A549 (cell line): ENCODE measurements around the gene TGM3.

Experiments
- ESRRA ChIP-seq: fragments of 150-350 bp; IDR thresholded peaks from 2 replicates; pipeline ENCODE4 v1.6.1; 2014; ENCODE audit warnings: mild to moderate bottlenecking, low read length, borderline replicate concordance
- NR3C1 ChIP-seq: fragments of >200 bp; sonication (Bioruptor Twin); formaldehyde crosslinking; IDR thresholded peaks from 3 replicates; pipeline ENCODE4 v1.6.1; 2017
- PHF8 ChIP-seq: fragments of 200-600 bp; sonication (generic); IDR thresholded peaks from 2 replicates; pipeline ENCODE4 v1.6.1; 2016; ENCODE audit warnings: low read depth, mild to moderate bottlenecking, antibody characterized with exemption, moderate library complexity, borderline replicate concordance
- POLR2AphosphoS2 ChIP-seq: conservative IDR thresholded peaks from 2 replicates; pipeline ENCODE4 v1.6.1; 2012; ENCODE audit warnings: low read length, improper control_type of control experiment, inconsistent platforms
- TF ChIP-seq, protein P1 (sequence below): fragments of >200 bp; sonication (Bioruptor Twin); formaldehyde crosslinking; IDR thresholded peaks from 3 replicates; pipeline ENCODE4 v1.5.1; 2016
- TF ChIP-seq, protein P2 (sequence below): fragments of 250-450 bp; sonication (Bioruptor Pico); IDR thresholded peaks from 2 replicates; pipeline ENCODE4 v1.5.0; 2020; ENCODE audit warnings: low read depth, mild to moderate bottlenecking, moderate library complexity
- TF ChIP-seq, protein P3 (sequence below): fragments of 200-600 bp; sonication (generic); IDR thresholded peaks from 2 replicates; pipeline ENCODE4 v1.6.1; 2016; ENCODE audit warnings: antibody characterized with exemption, mild to moderate bottlenecking, moderate library complexity

DNA sequence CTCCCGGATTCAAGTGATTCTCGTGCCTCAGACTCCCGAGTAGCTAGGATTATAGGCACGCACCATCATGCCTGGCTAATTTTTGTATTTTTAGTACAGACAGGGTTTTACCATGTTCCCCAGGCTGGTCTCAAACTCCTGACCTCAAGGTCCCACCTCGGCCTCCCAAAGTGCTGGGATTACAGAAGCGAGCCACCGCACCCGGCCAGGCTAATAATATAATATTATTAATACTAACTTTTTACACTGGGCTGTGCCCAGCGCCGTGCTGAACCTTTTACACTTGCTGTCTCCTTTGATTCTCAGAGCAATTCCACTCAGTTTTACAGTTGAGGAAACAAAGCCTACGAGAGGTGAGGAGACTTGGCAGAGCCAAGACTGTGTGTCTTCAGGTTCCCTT is 2.3 kb upstream of the TGM3 start:
- TF ChIP-seq, protein P1, sequence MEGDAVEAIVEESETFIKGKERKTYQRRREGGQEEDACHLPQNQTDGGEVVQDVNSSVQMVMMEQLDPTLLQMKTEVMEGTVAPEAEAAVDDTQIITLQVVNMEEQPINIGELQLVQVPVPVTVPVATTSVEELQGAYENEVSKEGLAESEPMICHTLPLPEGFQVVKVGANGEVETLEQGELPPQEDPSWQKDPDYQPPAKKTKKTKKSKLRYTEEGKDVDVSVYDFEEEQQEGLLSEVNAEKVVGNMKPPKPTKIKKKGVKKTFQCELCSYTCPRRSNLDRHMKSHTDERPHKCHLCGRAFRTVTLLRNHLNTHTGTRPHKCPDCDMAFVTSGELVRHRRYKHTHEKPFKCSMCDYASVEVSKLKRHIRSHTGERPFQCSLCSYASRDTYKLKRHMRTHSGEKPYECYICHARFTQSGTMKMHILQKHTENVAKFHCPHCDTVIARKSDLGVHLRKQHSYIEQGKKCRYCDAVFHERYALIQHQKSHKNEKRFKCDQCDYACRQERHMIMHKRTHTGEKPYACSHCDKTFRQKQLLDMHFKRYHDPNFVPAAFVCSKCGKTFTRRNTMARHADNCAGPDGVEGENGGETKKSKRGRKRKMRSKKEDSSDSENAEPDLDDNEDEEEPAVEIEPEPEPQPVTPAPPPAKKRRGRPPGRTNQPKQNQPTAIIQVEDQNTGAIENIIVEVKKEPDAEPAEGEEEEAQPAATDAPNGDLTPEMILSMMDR = no peak
- TF ChIP-seq PHF8 = no peak
- TF ChIP-seq NR3C1 = no peak
- no peak for TF ChIP-seq ESRRA
- TF ChIP-seq POLR2AphosphoS2 = no peak
- TF ChIP-seq, protein P2, sequence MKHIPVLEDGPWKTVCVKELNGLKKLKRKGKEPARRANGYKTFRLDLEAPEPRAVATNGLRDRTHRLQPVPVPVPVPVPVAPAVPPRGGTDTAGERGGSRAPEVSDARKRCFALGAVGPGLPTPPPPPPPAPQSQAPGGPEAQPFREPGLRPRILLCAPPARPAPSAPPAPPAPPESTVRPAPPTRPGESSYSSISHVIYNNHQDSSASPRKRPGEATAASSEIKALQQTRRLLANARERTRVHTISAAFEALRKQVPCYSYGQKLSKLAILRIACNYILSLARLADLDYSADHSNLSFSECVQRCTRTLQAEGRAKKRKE = no peak
- TF ChIP-seq, protein P3, sequence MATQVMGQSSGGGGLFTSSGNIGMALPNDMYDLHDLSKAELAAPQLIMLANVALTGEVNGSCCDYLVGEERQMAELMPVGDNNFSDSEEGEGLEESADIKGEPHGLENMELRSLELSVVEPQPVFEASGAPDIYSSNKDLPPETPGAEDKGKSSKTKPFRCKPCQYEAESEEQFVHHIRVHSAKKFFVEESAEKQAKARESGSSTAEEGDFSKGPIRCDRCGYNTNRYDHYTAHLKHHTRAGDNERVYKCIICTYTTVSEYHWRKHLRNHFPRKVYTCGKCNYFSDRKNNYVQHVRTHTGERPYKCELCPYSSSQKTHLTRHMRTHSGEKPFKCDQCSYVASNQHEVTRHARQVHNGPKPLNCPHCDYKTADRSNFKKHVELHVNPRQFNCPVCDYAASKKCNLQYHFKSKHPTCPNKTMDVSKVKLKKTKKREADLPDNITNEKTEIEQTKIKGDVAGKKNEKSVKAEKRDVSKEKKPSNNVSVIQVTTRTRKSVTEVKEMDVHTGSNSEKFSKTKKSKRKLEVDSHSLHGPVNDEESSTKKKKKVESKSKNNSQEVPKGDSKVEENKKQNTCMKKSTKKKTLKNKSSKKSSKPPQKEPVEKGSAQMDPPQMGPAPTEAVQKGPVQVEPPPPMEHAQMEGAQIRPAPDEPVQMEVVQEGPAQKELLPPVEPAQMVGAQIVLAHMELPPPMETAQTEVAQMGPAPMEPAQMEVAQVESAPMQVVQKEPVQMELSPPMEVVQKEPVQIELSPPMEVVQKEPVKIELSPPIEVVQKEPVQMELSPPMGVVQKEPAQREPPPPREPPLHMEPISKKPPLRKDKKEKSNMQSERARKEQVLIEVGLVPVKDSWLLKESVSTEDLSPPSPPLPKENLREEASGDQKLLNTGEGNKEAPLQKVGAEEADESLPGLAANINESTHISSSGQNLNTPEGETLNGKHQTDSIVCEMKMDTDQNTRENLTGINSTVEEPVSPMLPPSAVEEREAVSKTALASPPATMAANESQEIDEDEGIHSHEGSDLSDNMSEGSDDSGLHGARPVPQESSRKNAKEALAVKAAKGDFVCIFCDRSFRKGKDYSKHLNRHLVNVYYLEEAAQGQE = no peak
